Measurements from ENCODE around the gene ANGEL1.

ANGEL1 gene

GRCh38 chr14:76780875-76781647, 31.6 kb downstream of the ANGEL1 start:
- Histone ChIP-seq H3K4me1 (ENCODE audit: control insufficient read depth in 1 of 2, insufficient read depth in 2 of 2, low read length in 2 of 2) (peaks cover 13 to 27% of the 10 kb centered on the region in 2 donors), H3K4me3 (ENCODE audit: low read depth in 1 of 2, low read length in 2 of 2) (no peak overlapping the region), H3K36me3 (ENCODE audit: control insufficient read depth in 1 of 2, insufficient read depth in 2 of 2, low read length in 2 of 2) (peaks cover 8 to 26% of the 10 kb centered on the region in 2 donors), H3K9me3 (ENCODE audit: control insufficient read depth in 1 of 2, low read length in 2 of 2) (no peaks in the 10 kb centered on the region), H3K9ac (ENCODE audit: low read depth in 1 of 2, low read length in 2 of 2) (no peak overlapping the region), H3K27me3 (ENCODE audit: control insufficient read depth in 1 of 2, insufficient read depth in 2 of 2, low read length in 2 of 2) (no peaks in the 10 kb centered on the region), H3K27ac (ENCODE audit: low read depth, low read length) (no peak overlapping the region)

GRCh38 chr14:76780360-76780759, 32.3 kb downstream of the ANGEL1 start:
- H3K27ac ChIP-seq (ENCODE audit: low read depth, low read length) = no peak overlapping the region
- H3K36me3 ChIP-seq (ENCODE audit: control insufficient read depth in 1 of 2, insufficient read depth in 2 of 2, low read length in 2 of 2) = peaks cover 4 to 26% of the 10 kb centered on the region in 2 donors
- no peaks in the 10 kb centered on the region for H3K9me3 ChIP-seq (ENCODE audit: control insufficient read depth in 1 of 2, low read length in 2 of 2)
- H3K27me3 ChIP-seq (ENCODE audit: control insufficient read depth in 1 of 2, insufficient read depth in 2 of 2, low read length in 2 of 2) = no peaks in the 10 kb centered on the region
- H3K4me3 ChIP-seq (ENCODE audit: low read depth in 1 of 2, low read length in 2 of 2) = no peak overlapping the region
- peaks cover 13 to 27% of the 10 kb centered on the region in 2 donors for H3K4me1 ChIP-seq (ENCODE audit: control insufficient read depth in 1 of 2, insufficient read depth in 2 of 2, low read length in 2 of 2)
- H3K9ac ChIP-seq (ENCODE audit: low read depth in 1 of 2, low read length in 2 of 2) = no peak overlapping the region

GRCh38 chr14:76780058-76780345, 32.7 kb downstream of the ANGEL1 start:
- peaks cover 4 to 26% of the 10 kb centered on the region in 2 donors for H3K36me3 ChIP-seq (ENCODE audit: control insufficient read depth in 1 of 2, insufficient read depth in 2 of 2, low read length in 2 of 2)
- H3K4me1 ChIP-seq (ENCODE audit: control insufficient read depth in 1 of 2, insufficient read depth in 2 of 2, low read length in 2 of 2) = peaks cover 13 to 27% of the 10 kb centered on the region in 2 donors
- H3K4me3 ChIP-seq (ENCODE audit: low read depth in 1 of 2, low read length in 2 of 2) = no peak overlapping the region
- no peak overlapping the region for H3K27ac ChIP-seq (ENCODE audit: low read depth, low read length)
- H3K9me3 ChIP-seq (ENCODE audit: control insufficient read depth in 1 of 2, low read length in 2 of 2) = no peaks in the 10 kb centered on the region
- no peak overlapping the region for H3K9ac ChIP-seq (ENCODE audit: low read depth in 1 of 2, low read length in 2 of 2)
- H3K27me3 ChIP-seq (ENCODE audit: control insufficient read depth in 1 of 2, insufficient read depth in 2 of 2, low read length in 2 of 2) = no peaks in the 10 kb centered on the region

- Histone ChIP-seq H3K9me3 (ENCODE audit: control insufficient read depth in 1 of 2, low read length in 2 of 2) (no peaks in the 10 kb centered on the region), H3K4me1 (ENCODE audit: control insufficient read depth in 1 of 2, insufficient read depth in 2 of 2, low read length in 2 of 2) (peaks cover 13 to 27% of the 10 kb centered on the region in 2 donors), H3K27me3 (ENCODE audit: control insufficient read depth in 1 of 2, insufficient read depth in 2 of 2, low read length in 2 of 2) (no peaks in the 10 kb centered on the region), H3K36me3 (ENCODE audit: control insufficient read depth in 1 of 2, insufficient read depth in 2 of 2, low read length in 2 of 2) (peaks cover 4 to 22% of the 10 kb centered on the region in 2 donors), H3K4me3 (ENCODE audit: low read depth in 1 of 2, low read length in 2 of 2) (no peak overlapping the region), H3K27ac (ENCODE audit: low read depth, low read length) (no peak overlapping the region), H3K9ac (ENCODE audit: low read depth in 1 of 2, low read length in 2 of 2) (no peak overlapping the region)
Observed at GRCh38 chr14:76779221-76780057, 33.2 kb downstream of the ANGEL1 start.

GRCh38 chr14:76778546-76779215, 34.0 kb downstream of the ANGEL1 start:
- Histone ChIP-seq H3K4me1 (ENCODE audit: control insufficient read depth in 1 of 2, insufficient read depth in 2 of 2, low read length in 2 of 2) (peaks cover 20 to 27% of the 10 kb centered on the region in 2 donors), H3K27ac (ENCODE audit: low read depth, low read length) (no peak overlapping the region), H3K27me3 (ENCODE audit: control insufficient read depth in 1 of 2, insufficient read depth in 2 of 2, low read length in 2 of 2) (no peaks in the 10 kb centered on the region), H3K36me3 (ENCODE audit: control insufficient read depth in 1 of 2, insufficient read depth in 2 of 2, low read length in 2 of 2) (peaks cover 4 to 19% of the 10 kb centered on the region in 2 donors), H3K9me3 (ENCODE audit: control insufficient read depth in 1 of 2, low read length in 2 of 2) (no peaks in the 10 kb centered on the region), H3K9ac (ENCODE audit: low read depth in 1 of 2, low read length in 2 of 2) (no peak overlapping the region), H3K4me3 (ENCODE audit: low read depth in 1 of 2, low read length in 2 of 2) (no peak overlapping the region)

- Histone ChIP-seq H3K27ac (ENCODE audit: low read depth, low read length) (no peak overlapping the region), H3K9ac (ENCODE audit: low read depth in 1 of 2, low read length in 2 of 2) (no peak overlapping the region), H3K4me3 (ENCODE audit: low read depth in 1 of 2, low read length in 2 of 2) (no peak overlapping the region), H3K27me3 (ENCODE audit: control insufficient read depth in 1 of 2, insufficient read depth in 2 of 2, low read length in 2 of 2) (no peaks in the 10 kb centered on the region), H3K36me3 (ENCODE audit: control insufficient read depth in 1 of 2, insufficient read depth in 2 of 2, low read length in 2 of 2) (peaks cover 4 to 19% of the 10 kb centered on the region in 2 donors), H3K4me1 (ENCODE audit: control insufficient read depth in 1 of 2, insufficient read depth in 2 of 2, low read length in 2 of 2) (peaks cover 23 to 29% of the 10 kb centered on the region in 2 donors), H3K9me3 (ENCODE audit: control insufficient read depth in 1 of 2, low read length in 2 of 2) (no peaks in the 10 kb centered on the region)
Observed at GRCh38 chr14:76777721-76778120, 35.0 kb downstream of the ANGEL1 start.

- Histone ChIP-seq H3K4me1 (ENCODE audit: control insufficient read depth in 1 of 2, insufficient read depth in 2 of 2, low read length in 2 of 2) (peaks cover 20 to 24% of the 10 kb centered on the region in 2 donors), H3K27me3 (ENCODE audit: control insufficient read depth in 1 of 2, insufficient read depth in 2 of 2, low read length in 2 of 2) (no peaks in the 10 kb centered on the region), H3K36me3 (ENCODE audit: control insufficient read depth in 1 of 2, insufficient read depth in 2 of 2, low read length in 2 of 2) (peaks cover 4 to 9% of the 10 kb centered on the region in 2 donors), H3K27ac (ENCODE audit: low read depth, low read length) (no peak overlapping the region), H3K9me3 (ENCODE audit: control insufficient read depth in 1 of 2, low read length in 2 of 2) (no peaks in the 10 kb centered on the region), H3K4me3 (ENCODE audit: low read depth in 1 of 2, low read length in 2 of 2) (no peak overlapping the region), H3K9ac (ENCODE audit: low read depth in 1 of 2, low read length in 2 of 2) (no peak overlapping the region)
Observed at GRCh38 chr14:76776428-76777251, 36.0 kb downstream of the ANGEL1 start.

- H3K27me3 ChIP-seq (ENCODE audit: control insufficient read depth in 1 of 2, insufficient read depth in 2 of 2, low read length in 2 of 2) = no peaks in the 10 kb centered on the region
- H3K9ac ChIP-seq (ENCODE audit: low read depth in 1 of 2, low read length in 2 of 2) = no peak overlapping the region
- peaks cover 16 to 20% of the 10 kb centered on the region in 2 donors for H3K4me1 ChIP-seq (ENCODE audit: control insufficient read depth in 1 of 2, insufficient read depth in 2 of 2, low read length in 2 of 2)
- H3K27ac ChIP-seq (ENCODE audit: low read depth, low read length) = no peak overlapping the region
- no peaks in the 10 kb centered on the region for H3K9me3 ChIP-seq (ENCODE audit: control insufficient read depth in 1 of 2, low read length in 2 of 2)
- no peak overlapping the region for H3K4me3 ChIP-seq (ENCODE audit: low read depth in 1 of 2, low read length in 2 of 2)
- H3K36me3 ChIP-seq (ENCODE audit: control insufficient read depth in 1 of 2, insufficient read depth in 2 of 2, low read length in 2 of 2) = peaks cover under 1 to 4% of the 10 kb centered on the region in 2 donors
Observed at GRCh38 chr14:76775695-76776427, 36.8 kb downstream of the ANGEL1 start.

All from duodenal mucosa (tissue), 2 donors.